GM21360 (cell line): Measurements from ENCODE around the gene CNOT3.

ENCODE experiments used
- ATAC-seq: cut with Tn5 transposase; IDR thresholded peaks from one replicate; pipeline ENCODE4 v1.9.1; 2021; ENCODE audit warnings: mild to moderate bottlenecking, moderate library complexity; ENCODE audit not compliant: unreplicated experiment

CNOT3 gene

DNA sequence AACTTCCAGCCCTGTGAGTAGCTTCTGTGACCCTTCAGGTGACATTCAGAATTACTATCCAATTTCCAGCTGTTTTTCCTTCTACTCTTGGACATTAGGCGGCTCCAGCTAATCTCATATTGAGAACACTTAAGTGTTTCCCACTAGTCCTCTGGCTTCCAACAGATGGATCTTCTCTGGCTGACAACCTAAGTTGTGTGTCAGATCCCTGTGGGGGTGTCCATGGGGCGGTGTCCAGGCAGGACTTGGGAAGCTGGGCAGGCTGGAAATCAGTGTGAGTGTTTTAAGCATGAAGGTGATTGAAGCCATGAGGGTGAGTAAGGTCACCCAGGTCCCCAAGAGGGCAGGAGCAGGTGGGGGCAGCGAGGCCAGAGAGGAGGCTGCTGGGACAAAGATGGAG, 10.1 kb downstream of the CNOT3 start:
- no peak for ATAC-seq

DNA sequence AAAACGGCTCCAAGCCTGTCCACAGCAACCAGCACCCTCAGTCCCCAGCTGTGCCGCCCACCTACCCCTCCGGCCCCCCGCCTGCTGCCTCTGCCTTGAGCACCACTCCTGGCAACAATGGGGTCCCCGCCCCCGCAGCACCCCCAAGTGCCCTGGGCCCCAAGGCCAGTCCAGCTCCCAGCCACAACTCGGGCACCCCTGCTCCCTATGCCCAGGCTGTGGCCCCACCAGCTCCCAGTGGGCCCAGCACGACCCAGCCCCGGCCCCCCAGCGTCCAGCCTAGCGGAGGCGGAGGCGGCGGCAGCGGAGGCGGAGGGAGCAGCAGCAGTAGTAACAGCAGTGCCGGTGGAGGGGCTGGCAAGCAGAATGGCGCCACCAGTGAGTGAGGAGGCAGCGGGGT, 10.6 kb downstream of the CNOT3 start:
- ATAC-seq, result no peak

DNA sequence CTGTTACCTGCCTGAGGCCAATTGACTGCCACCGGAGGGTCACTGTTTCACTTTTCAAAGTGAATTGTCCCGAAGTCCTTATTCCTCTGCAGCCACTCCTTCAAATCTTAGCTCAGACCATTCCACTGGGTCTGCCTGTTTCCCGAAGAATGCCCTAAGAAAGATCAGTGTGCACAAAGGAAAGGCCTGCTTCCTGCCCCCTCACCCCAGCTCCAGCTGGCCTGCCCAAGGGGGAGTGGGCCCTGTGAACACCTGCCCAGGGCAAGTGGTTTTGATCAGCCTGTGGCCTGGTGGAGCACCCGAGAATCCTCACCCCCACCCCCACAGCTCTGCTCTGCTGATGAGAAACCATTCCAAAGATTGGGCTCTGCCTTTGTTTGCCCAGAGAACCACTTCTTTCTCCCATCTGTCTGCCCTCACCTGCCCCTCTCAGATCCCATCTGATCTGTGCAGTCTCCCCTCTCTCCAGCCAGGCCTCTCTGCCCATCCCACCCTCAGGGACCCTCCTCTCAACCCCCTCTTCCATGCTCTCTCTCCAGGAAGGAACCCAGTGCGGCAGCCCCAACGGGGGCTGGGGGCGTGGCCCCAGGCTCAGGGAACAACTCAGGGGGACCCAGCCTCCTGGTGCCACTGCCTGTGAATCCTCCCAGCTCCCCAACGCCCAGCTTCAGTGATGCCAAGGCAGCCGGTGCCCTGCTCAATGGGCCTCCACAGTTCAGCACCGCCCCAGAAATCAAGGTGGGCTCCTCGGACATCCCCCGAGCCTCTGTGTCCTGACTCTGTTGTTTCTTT, 11.7 kb downstream of the CNOT3 start:
- ATAC-seq, result no peak

DNA sequence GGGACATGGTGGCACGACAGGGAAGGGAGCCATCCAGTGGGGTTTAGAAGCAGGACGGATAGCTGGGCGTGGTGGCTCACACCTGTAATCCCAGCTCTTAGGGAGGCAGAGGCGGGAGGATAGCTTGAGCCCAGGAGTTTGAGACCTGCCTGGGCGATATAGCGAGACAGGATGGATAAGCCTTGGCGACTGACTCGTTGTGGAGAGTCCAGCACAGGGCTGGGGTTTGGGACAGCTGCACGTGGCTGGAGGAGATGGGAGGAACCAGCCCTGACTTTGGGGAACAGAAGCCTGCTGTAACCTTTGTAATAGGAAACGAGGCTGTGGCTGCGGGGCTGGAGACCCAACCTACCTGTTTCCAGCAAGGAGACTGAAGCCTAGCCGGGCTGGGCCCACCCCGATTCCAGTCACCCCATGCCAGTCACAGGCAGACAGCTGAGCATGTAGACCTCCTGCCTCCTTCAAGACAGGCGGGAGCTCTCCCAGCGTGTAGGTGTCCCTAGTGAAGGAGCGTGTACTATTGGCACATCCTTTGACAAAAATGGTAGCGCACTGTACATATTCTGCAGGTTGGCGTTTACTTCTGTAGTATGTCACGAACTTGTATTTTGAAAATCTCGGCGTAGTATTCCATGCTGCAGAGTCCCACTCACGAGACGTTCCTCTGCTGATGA, 13.9 kb downstream of the CNOT3 start:
- ATAC-seq, result no peak

DNA sequence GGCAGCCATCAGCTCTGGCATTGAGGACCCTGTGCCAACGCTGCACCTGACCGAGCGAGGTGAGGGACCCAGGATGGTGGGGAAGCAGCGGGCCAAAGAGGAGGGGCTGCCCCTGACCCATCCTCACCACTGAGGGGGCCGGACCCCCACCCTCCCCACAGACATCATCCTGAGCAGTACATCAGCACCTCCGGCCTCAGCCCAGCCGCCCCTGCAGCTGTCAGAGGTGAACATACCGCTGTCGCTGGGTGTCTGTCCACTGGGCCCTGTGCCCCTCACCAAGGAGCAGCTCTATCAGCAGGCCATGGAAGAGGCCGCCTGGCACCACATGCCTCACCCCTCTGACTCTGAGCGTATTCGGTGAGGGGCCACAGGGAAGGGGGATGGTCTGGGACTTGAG, 14.7 kb downstream of the CNOT3 start:
- ATAC-seq, result no peak

DNA sequence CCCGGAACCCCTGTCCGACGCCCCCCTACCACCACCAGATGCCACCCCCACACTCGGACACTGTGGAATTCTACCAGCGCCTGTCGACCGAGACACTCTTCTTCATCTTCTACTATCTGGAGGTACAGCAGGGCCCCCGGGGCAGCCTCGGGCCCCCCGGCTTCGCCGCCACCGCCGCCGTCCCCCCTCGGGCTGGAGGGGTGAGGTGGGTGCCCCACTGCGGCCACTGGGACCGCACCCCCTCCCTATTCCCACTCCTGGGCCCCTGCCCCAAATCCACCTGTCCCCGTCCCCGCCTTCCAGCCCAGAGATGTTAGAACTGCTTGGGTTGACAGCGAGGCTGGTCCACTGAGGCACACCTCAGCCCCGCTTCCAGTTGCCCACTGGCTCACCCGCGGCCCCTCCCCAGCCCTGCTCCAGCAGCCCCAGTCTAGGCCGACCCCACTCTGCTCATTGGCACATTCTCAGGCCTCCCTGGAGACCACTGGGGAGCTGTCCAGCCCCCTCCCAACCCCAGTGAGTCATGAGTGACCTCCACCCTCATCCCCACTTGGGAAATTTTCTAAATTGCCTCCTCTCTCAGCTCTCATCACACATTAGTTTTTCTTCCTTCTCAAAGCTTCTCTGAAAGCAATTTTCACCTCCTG, 15.4 kb downstream of the CNOT3 start:
- ATAC-seq, result no peak

DNA sequence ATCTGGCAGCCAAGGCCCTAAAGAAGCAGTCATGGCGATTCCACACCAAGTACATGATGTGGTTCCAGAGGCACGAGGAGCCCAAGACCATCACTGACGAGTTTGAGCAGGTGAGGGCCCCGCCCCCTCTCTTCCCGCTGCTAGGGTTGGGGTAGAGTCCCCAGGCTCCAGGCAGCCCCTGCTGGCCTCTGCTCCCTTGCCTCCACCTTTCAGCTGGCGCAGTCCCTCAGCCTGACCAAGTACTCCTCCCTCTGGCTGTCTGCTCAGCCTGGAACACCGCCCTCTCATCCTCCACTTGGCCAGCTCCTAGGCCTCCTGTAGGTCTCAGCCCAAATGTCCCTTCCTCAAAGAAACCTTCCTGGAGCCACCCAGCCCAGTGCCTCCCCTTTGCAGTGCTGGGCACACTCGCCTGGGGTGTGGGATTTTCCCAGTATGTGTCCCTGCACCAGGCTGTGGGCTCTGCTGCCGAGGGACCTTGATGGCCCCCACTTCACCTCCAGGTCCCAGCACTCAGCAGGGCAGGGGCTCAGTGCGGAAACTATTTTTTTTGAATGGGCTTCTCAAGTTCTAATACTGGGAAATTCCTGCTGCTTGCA, 16.3 kb downstream of the CNOT3 start:
- no peak for ATAC-seq

DNA sequence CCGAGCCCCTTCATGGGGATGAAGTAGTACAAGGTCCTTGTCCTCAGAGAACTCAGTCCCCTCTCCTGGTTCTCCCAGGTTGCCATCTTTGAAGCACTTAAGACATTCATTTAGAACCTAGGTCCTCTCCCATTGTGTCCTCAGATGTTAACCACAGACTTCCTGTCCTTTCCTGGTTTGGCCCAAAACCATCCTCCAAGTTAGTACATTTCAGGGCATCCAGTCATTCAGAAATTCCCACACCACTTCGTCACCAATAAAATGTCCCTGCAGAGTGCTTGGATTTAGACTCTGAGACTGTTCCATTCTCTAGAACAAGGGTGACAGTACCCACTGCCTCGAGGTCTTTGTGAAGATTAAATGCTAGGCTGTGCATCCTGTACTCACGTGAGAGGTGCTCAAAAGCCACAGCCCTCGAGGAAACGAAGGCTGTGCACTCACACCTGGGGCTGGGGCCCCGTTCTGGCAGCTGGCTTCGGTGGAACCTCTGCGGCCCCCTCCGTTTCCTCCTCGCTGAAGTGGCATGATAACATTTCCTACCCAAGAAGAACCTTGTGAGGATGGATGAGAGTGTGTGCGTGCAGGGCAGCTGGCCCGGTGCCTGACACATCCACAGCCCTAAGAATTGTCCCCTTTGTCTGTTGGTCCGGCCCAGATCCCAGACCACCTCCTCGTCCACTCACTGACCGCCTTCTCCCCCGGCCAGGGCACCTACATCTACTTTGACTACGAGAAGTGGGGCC, 17.2 kb downstream of the CNOT3 start:
- ATAC-seq, result no peak

DNA sequence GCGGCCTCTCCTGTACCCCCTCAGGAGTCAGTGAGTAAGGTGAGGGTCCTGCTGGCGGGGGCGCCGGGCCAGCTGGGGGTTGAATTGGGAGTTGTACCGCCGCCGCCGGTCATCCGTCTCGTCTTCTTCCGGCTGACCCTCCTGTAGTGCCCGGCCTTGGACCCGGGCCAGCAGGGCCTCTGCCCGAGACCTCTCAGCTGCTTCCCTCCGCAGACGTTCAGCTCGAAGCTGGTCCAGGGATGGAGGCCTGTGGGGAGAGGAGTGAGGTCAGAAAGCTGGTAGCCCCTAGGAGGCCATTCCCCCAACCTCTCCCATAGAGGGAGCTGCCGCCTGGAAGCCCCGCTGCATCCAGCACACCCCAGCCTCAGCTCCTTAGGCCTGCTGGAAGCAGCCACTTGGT, 18.1 kb downstream of the CNOT3 start:
- no peak for ATAC-seq

DNA sequence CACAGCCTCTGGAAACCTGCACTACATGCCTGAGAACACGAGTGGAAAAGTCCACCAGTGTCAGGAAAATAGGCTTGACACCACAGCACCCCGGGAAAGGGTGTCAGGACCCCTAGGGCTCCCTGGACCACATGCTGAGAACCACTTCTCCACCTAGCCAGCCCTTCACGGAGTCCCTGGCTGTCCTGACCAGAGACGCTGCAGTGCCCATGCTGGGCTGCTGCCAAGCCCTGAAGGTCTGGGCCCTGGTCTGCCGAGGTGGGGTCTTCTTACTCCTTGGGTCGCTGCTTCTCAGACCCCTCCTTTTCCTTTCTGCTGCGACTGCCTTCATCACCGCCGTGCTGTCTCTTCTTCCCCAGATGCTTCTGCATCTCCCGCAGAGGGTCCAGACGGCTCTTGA, 18.9 kb downstream of the CNOT3 start:
- ATAC-seq, result no peak

DNA sequence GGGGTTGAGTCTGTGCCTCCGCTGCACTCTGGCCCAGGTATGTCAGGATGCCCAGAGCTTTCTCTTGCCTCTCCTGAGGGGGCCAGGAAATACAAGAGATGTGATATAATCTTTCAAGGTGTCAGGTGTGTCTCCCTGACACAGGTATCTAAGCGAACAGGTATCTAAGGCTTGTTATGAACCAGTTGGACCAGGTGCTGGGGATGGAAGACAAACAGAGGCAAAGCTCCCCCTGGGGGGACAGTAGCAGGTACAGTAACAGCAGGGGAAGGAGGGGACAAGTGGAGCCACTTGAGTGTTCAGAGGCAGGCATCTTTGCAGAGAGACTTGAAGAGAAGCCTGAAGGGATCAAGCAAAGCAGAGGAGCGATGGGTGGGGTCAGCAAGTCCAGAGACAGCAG, 19.4 kb downstream of the CNOT3 start:
- ATAC-seq, result no peak

DNA sequence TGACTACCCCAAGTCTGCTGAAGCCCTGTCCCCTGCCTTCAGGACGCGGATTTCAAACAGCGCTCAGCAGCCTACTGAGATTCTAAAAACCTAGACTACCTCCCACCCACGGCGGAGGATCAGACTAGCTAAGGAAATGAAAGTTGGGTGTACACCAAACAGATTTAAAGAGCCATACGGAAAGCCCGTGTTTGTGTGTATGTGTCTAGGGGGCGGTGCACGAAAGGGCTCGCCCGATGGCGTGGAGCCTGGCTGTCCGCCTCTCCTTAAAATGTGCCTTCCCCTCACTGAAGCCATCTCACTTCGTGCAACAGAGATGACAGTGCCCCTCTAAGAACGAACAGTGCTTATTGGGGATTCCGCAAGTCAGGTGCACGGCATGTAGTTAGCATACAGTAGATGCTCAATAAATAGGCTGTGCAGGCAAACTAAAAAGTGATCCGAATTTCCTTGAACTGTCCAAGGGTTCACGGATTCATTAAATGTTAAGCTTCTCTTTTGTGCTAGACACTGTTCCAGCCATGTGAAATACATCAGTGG, 21.3 kb downstream of the CNOT3 start:
- ATAC-seq, result no peak

DNA sequence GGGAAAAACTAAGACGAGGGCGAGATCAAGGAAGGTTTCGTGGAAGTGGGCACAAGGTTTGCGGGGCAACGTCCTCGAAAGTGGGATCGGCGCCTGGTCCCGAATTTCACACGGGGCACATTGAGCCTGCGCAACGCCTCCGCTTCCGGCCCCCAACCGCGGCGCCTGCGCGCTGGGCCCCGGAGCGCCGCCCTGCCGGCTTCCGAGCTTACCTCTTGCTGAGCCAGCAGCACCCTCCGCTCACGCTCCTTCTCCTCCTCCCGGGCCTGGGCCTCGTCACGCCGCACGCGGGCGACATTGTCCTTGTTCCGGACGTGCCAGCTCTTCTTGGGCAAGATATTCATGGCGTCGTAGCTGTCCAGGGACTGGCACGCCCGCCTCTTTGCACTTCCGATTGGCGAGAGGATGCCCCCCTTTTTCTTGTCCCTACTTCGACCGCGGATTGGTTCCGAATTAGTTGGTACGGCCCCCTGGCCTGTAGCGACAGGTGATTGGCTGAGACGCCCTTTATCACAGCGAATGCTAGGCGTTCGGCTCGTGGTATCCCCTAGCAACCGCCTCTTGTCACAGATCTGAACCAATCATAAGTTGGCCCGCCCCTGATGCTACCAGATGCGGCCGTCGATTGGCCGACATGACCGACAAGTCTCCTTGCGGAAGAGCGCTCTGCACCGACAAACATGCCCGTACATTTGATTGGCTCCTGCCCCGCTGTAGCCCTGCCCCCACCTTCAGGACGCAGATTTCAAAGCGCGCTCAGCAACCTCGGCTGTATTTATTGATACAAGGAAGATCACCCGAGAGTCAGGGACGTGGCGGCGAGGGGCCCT, 22.0 kb downstream of the CNOT3 start, which contains the start of gene LENG1:
Gene LENG1 (minus strand): TSS at position 370 of the 830 bp plus-strand sequence. CDS start 26 bp downstream, at position 344.
- peak; percentile 80 for ATAC-seq

DNA sequence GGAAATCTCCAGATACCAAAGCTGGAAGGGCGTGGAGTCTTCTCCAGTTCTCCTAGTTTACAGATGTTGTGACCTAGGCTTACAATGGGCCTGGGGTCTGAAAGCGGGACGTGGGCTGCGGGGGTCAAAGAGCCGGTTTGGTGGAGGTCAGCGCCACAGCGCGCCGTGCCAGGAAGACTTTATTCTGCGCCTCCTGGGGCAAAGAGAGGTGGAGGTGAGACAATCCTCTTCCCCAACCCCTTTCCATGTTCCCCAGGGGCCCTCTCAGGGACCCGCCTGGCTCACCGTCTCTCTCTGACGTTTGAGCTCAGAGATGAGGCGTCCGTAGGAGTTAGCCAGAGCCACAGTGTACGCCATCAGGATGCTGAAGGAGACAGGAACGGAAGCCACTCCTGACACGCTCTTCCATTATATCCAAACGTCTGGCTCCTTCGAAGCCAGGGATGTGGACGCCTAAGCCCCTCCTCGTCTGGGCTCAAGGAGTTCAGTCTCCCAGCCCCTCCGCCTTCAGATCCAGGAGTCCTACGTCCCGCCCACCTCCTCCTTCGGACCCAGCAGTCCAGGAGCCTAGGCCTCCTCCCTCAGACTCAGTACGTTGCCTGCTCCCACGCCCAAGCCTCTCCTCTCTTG, 22.7 kb downstream of the CNOT3 start:
- no peak for ATAC-seq

DNA sequence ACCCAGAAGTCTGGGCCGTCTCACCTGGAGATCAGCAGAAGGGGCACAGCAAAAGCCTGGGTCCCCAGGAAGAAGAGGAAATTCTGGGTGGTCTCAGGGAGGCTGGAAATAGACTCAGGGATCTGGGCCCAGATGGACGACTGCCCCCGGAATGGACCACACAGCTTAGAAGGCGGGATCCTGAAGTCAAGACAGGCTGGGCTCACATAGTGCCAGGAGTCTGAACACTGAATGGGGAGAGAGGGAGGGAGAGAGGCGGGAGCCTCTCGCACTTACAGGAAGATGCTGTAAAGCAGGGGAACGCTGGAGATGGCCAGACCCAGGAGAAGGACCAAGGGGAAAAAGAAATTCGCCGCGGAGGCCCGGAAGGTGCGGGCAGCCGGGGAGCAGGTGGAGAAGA, 23.3 kb downstream of the CNOT3 start:
- ATAC-seq, result no peak

DNA sequence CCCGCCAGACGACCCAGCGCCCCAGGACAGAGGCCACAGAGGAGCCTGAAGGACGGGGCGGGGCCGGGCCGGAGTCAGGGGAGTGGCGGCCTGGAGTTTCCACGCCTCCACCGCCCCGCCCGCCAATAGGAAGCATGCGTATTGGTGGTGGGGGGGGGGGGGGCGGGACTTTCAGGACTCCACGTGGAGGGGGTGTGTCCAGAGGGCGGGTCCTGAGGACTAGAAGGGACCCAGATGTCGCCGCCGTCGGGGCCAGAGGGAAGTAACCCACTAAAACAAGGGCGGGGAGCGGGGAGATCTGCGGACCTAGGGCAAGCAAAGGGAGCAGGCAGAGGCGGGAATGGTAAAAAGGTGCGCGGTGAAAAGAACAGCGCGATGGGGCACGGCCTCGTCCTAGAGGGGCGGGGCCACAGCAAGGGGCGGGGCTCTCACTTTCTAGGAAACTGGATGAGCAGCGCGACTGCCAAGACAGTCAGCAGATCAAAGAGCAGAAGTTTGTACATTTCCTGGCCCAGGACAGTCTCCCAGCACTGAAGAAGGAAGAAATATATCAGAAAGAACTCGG, 24.8 kb downstream of the CNOT3 start:
- ATAC-seq, result no peak

DNA sequence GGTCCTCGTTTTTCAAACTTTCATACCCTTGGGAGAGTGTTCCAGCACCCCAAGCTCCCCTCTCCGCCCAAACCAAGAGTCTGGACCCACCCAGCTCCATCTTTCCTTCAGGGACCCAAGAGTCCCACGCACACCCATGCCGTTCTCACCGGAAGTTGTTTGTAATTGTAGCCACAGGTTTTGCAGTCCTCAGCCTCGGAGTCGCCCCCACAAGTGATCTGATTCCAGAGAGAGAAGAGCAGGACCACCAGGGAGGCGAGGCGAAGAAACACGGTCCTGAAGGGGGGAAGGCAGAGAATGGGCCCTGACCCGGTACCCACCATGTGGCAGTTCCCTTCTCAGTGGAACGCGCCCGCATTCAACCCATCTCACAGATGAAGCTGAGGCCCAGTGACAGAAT, 25.3 kb downstream of the CNOT3 start:
- ATAC-seq, result no peak

DNA sequence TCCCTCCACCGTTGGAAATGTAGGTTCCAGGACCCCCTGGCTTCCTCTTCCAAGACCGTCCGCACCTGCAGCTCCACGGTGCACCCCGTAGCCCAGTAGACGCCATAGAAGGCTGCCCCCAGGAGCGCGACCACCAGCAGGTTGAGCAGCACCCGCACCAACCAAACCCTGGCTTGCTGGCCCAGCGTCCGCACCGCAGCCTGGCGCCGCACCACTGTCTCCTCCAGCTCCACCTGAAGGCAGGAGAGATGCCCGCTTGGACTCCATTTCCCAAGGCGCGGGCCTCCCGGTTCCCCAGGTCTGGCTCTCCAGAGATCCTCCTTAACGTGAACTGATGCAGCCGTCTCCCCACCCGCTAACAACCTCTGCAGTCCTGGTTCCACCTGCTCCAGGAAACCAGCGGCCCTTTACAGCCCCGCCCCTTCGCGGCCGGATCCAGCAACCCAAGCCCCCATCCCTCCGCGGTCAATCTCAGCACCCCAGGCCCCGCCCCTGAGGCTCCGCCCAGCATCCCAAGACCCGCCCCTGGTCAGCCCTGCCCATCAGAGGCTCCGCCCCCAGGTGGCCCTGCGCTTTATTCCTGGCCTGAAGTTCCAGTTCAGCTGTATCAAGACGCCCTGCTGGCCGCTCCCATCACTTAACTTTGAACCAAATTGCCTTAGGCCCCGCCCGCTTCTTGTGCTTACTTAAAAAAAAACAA, 27.0 kb downstream of the CNOT3 start:
- no peak for ATAC-seq
